RWPE1 (cell line): ENCODE data around the gene FAM135A.

Source experiments
- CTCF ChIA-PET: fragments of 350-600 bp; sonication (Branson Sonifier 250); formaldehyde crosslinking; extraction: SDS; loops from one replicate; lab custom pipeline; 2021; lab: Yijun Ruan, JAX
- POLR2A ChIA-PET: fragments of 400-600 bp; formaldehyde crosslinking; extraction: SDS; loops from one replicate; lab custom pipeline; 2020; ENCODE audit warnings: antibody characterized with exemption; ENCODE audit not compliant: low non-redundant PET; lab: Yijun Ruan, JAX
- DNase-seq: peaks from one replicate; pipeline ENCODE4 v3.0.0; 2012; ENCODE audit warnings: low spot score
- H3K27ac ChIP-seq: fragments of 450-650 bp; 2 replicates; pipeline ENCODE4 v1.5.1; 2017
- CTCF ChIP-seq: fragments of 450-650 bp; conservative IDR thresholded peaks from 2 replicates; pipeline ENCODE4 v1.5.1; 2017; ENCODE audit warnings: low read depth, mild to moderate bottlenecking

Gene FAM135A

GRCh38 chr6:70380771-70381416 lies 32.4 kb upstream of the FAM135A start:
- no peak for DNase-seq
- no peak for TF ChIP-seq CTCF
- CTCF ChIA-PET, result no interaction called here
- POLR2A ChIA-PET, result no interaction called here
- H3K27ac ChIP-seq, result no peak overlapping the region

GRCh38 chr6:70381417-70381782 lies 31.9 kb upstream of the FAM135A start:
- ChIA-PET POLR2A (no interaction called here), CTCF (interaction anchor here (0.6 kb wide), 1 partner anchor 204 kb away, joined by 3 read pairs; no protein-coding TSS in a partner anchor)
- DNase-seq, result no peak
- TF ChIP-seq CTCF, result no peak
- no peak overlapping the region for H3K27ac ChIP-seq

- peak; percentile 6 for DNase-seq
- ChIA-PET POLR2A (no interaction called here), CTCF (no interaction called here)
- no peak for TF ChIP-seq CTCF
- H3K27ac ChIP-seq, result peak overlapping the region; percentile 61
Measured at GRCh38 chr6:70385901-70386300, 27.4 kb upstream of the FAM135A start.

- TF ChIP-seq CTCF, result no peak
- ChIA-PET POLR2A (no interaction called here), CTCF (interaction anchor here (0.6 kb wide), 1 partner anchor 298 kb away, joined by 4 read pairs; no protein-coding TSS in a partner anchor)
- DNase-seq, result no peak
- no peak overlapping the region for H3K27ac ChIP-seq
Measured at GRCh38 chr6:70388814-70389213, 24.5 kb upstream of the FAM135A start.

GRCh38 chr6:70389261-70389660 lies 24.0 kb upstream of the FAM135A start:
- no peak for TF ChIP-seq CTCF
- no peak for DNase-seq
- POLR2A ChIA-PET, result no interaction called here
- CTCF ChIA-PET, result interaction anchor here (0.6 kb wide), 1 partner anchor 297 kb away, joined by 4 read pairs; no protein-coding TSS in a partner anchor
- H3K27ac ChIP-seq, result no peak overlapping the region

- POLR2A ChIA-PET, result no interaction called here
Measured at GRCh38 chr6:70390067-70390466, 23.2 kb upstream of the FAM135A start.

More at GRCh38 chr6:70390067-70390466, 23.2 kb upstream of the FAM135A start:
- no peak for TF ChIP-seq CTCF
- H3K27ac ChIP-seq, result no peak overlapping the region
- CTCF ChIA-PET, result no interaction called here
- no peak for DNase-seq
